Natural killer cell (primary cell): ENCODE data around the gene KCNH1. TPM values are rescaled to one million over a fixed set of nuclear protein-coding genes. Genes with fewer than 3 reads are reported as not detected.

Source experiments
- ATAC-seq, 3 donors: fragments of 150-1000 bp in 2 of 3; fragments of 200-7000 bp in 1 of 3; cut with Tn5 transposase; 1 replicate in 1 of 3; 2 replicates in 2 of 3; pipeline ENCODE4 v1.10.0; 2021; ENCODE audit warnings: mild to moderate bottlenecking in 2 of 3, moderate library complexity in 2 of 3
- DNase-seq, 2 donors: peaks; one replicate each; pipeline versions ENCODE4 v3.0.0 to v3.0.0-alpha.2; 2013 to 2021; ENCODE audit warnings: mixed read lengths in 1 of 2
- H3K27ac ChIP-seq: one replicate; pipeline ENCODE4 v1.5.1; 2013; ENCODE audit warnings: mild to moderate bottlenecking, low read length
- H3K27me3 ChIP-seq: one replicate; pipeline ENCODE4 v1.6.1; 2013; ENCODE audit warnings: low read length; ENCODE audit not compliant: control insufficient read depth, insufficient read depth
- H3K36me3 ChIP-seq: one replicate; pipeline ENCODE4 v1.6.1; 2013; ENCODE audit warnings: low read length; ENCODE audit not compliant: control insufficient read depth, insufficient read depth
- H3K4me1 ChIP-seq: one replicate; pipeline ENCODE4 v1.6.1; 2013; ENCODE audit warnings: low read length; ENCODE audit not compliant: control insufficient read depth, insufficient read depth
- H3K4me3 ChIP-seq: one replicate; pipeline ENCODE4 v1.5.1; 2013; ENCODE audit warnings: low read length
- H3K9me3 ChIP-seq: one replicate; pipeline ENCODE4 v1.6.1; 2013; ENCODE audit warnings: low read length; ENCODE audit not compliant: control insufficient read depth, insufficient read depth
- H3K27ac Mint-ChIP-seq, 2 donors: one replicate each; pipeline ENCODE4 v1.8.0; 2022; ENCODE audit warnings: mild to moderate bottlenecking in 2 of 2, mixed read lengths in 2 of 2, moderate library complexity in 1 of 2
- H3K27me3 Mint-ChIP-seq, 2 donors: one replicate each; pipeline ENCODE4 v1.8.0; 2022; ENCODE audit warnings: low read depth in 2 of 2, mixed read lengths in 2 of 2
- H3K36me3 Mint-ChIP-seq: one replicate; pipeline ENCODE4 v1.8.0; 2022; ENCODE audit warnings: mixed read lengths
- H3K4me1 Mint-ChIP-seq, 2 donors: one replicate each; pipeline ENCODE4 v1.8.0; 2022; ENCODE audit warnings: mixed read lengths in 2 of 2
- H3K4me3 Mint-ChIP-seq: one replicate; pipeline ENCODE4 v1.8.0; 2022; ENCODE audit warnings: mild to moderate bottlenecking, moderate library complexity, mixed read lengths
- H3K9me3 Mint-ChIP-seq, 2 donors: one replicate each; pipeline ENCODE4 v1.8.0; 2022; ENCODE audit warnings: mixed read lengths in 2 of 2
- CTCF ChIP-seq: fragments of 200-600 bp; IDR thresholded peaks from one replicate; pipeline ENCODE4 v1.8.0; 2022; ENCODE audit warnings: antibody characterized with exemption
- WGBS: methylation state at CpG from one replicate; pipeline ENCODE4 v1.1.7; 2013; ENCODE audit warnings: missing lambda C conversion rate; ENCODE audit not compliant: insufficient coverage; 5-methylcytosine and 5-hydroxymethylcytosine counted together
- intact Hi-C: fragments of 100-400 bp; cut with micrococcal nuclease; formaldehyde crosslinking; loops from one replicate; pipeline ENCODE4 v1.14.2; 2022
- total RNA-seq, 4 donors: library from RNA; stranded (reverse); fragments of 120-200 nt in 1 of 4; gene quantifications; one replicate each; pipeline versions ENCODE4 v1.2.3 to v1.2.4, GENCODE V29; 2013 to 2022

The KCNH1 gene
- total RNA-seq, 3 donors from 2014 or later (not counting 1 experiment from before 2014, with no cell fraction given): not detected

- Mint-ChIP-seq H3K4me1 (peaks cover 18 to 20% of the 10 kb centered on the region in 2 donors), H3K36me3 (no peaks in the 10 kb centered on the region), H3K9me3 (no peaks in the 10 kb centered on the region), H3K27me3 (no peaks in the 10 kb centered on the region), H3K27ac (no peak overlapping the region), H3K4me3 (no peak overlapping the region)
- intact Hi-C loops: no loop called here
- no peak for TF ChIP-seq CTCF
- Histone ChIP-seq H3K27ac (no peak overlapping the region), H3K4me3 (no peak overlapping the region), H3K27me3 (no peaks in the 10 kb centered on the region), H3K9me3 (no peaks in the 10 kb centered on the region), H3K36me3 (no peaks in the 10 kb centered on the region), H3K4me1 (peaks cover 16% of the 10 kb centered on the region)
- ATAC-seq (no peak), DNase-seq (no peak)
- WGBS: no CpG with 5 or more reads among the region's 1 CpG
Observed at GRCh38 chr1:210695026-210695425, 438.9 kb downstream of the KCNH1 start.

- no peaks in the 10 kb centered on the region for H3K9me3 Mint-ChIP-seq
- peaks cover 16% of the 10 kb centered on the region for H3K4me1 ChIP-seq
- no peaks in the 10 kb centered on the region for H3K9me3 ChIP-seq
- intact Hi-C loops: no loop called here
- TF ChIP-seq CTCF: no peak
- no peaks in the 10 kb centered on the region for H3K36me3 ChIP-seq
- no peak overlapping the region for H3K27ac ChIP-seq
- H3K4me3 Mint-ChIP-seq: peak overlapping the region; percentile 40
- H3K27ac Mint-ChIP-seq: peak overlapping the region in 1 of 2 donors; percentile 60
- ATAC-seq: peak in 1 of 3 donors; percentile 68
- 7% methylated on average over 7 of the region's 7 CpGs for WGBS
- peaks cover 18 to 20% of the 10 kb centered on the region in 2 donors for H3K4me1 Mint-ChIP-seq
- no peaks in the 10 kb centered on the region for H3K27me3 ChIP-seq
- no peak overlapping the region for H3K4me3 ChIP-seq
- H3K27me3 Mint-ChIP-seq: no peaks in the 10 kb centered on the region
- no peak for DNase-seq
- H3K36me3 Mint-ChIP-seq: no peaks in the 10 kb centered on the region
Observed at GRCh38 chr1:210692796-210693195, 441.2 kb downstream of the KCNH1 start.

GRCh38 chr1:210691039-210691610, 442.8 kb downstream of the KCNH1 start:
- H3K4me3 Mint-ChIP-seq: no peak overlapping the region
- Histone ChIP-seq H3K27ac (no peak overlapping the region), H3K27me3 (no peaks in the 10 kb centered on the region), H3K36me3 (no peaks in the 10 kb centered on the region), H3K9me3 (no peaks in the 10 kb centered on the region), H3K4me3 (no peak overlapping the region), H3K4me1 (peaks cover 11% of the 10 kb centered on the region)
- peaks cover 14 to 18% of the 10 kb centered on the region in 2 donors for H3K4me1 Mint-ChIP-seq
- no peak for DNase-seq
- no peaks in the 10 kb centered on the region for H3K36me3 Mint-ChIP-seq
- ATAC-seq: no peak
- 97% methylated on average over 6 of the region's 6 CpGs for WGBS
- H3K27me3 Mint-ChIP-seq: no peaks in the 10 kb centered on the region
- TF ChIP-seq CTCF: no peak
- intact Hi-C loops: no loop called here
- no peak overlapping the region for H3K27ac Mint-ChIP-seq
- H3K9me3 Mint-ChIP-seq: no peaks in the 10 kb centered on the region

- no peaks in the 10 kb centered on the region for H3K27me3 ChIP-seq
- H3K4me1 ChIP-seq: peaks cover 11% of the 10 kb centered on the region
- no peak overlapping the region for H3K27ac ChIP-seq
- H3K4me3 Mint-ChIP-seq: no peak overlapping the region
- H3K36me3 ChIP-seq: no peaks in the 10 kb centered on the region
- 73% methylated on average over 5 of the region's 5 CpGs for WGBS
- peaks cover 13 to 18% of the 10 kb centered on the region in 2 donors for H3K4me1 Mint-ChIP-seq
- intact Hi-C loops: no loop called here
- H3K27me3 Mint-ChIP-seq: no peaks in the 10 kb centered on the region
- H3K9me3 Mint-ChIP-seq: no peaks in the 10 kb centered on the region
- no peak overlapping the region for H3K27ac Mint-ChIP-seq
- no peak for DNase-seq
- H3K4me3 ChIP-seq: no peak overlapping the region
- H3K36me3 Mint-ChIP-seq: no peaks in the 10 kb centered on the region
- no peak for ATAC-seq
- no peaks in the 10 kb centered on the region for H3K9me3 ChIP-seq
- no peak for TF ChIP-seq CTCF
Observed at GRCh38 chr1:210690236-210690635, 443.7 kb downstream of the KCNH1 start.
